ENCODE results near the gene ZDBF2.
"Not testable (repeated sequence)": the region's sequence is repeated elsewhere in the genome, so short reads cannot be mapped to it uniquely, and the experiment has no call there.

Gene ZDBF2

GRCh38 chr2:206336861-206337260 is 62.4 kb downstream of the ZDBF2 start:
- no peak for DNase-seq

GRCh38 chr2:206337956-206338355 is 63.5 kb downstream of the ZDBF2 start:
- no peak for DNase-seq

GRCh38 chr2:206341396-206341795 is 66.9 kb downstream of the ZDBF2 start:
- no peak for DNase-seq

GRCh38 chr2:206343144-206343543 is 68.7 kb downstream of the ZDBF2 start:
- no peak for DNase-seq

- DNase-seq: no peak
Observed at GRCh38 chr2:206343816-206344215, 69.4 kb downstream of the ZDBF2 start.

GRCh38 chr2:206345606-206346005 is 71.1 kb downstream of the ZDBF2 start:
- no peak for DNase-seq

- DNase-seq: no peak
Observed at GRCh38 chr2:206349375-206349774, 74.9 kb downstream of the ZDBF2 start.

- DNase-seq: no peak
Observed at GRCh38 chr2:206352571-206352970, 78.1 kb downstream of the ZDBF2 start.

GRCh38 chr2:206353685-206354084 is 79.2 kb downstream of the ZDBF2 start:
- DNase-seq: no peak

- no peak for DNase-seq
Observed at GRCh38 chr2:206354129-206354528, 79.7 kb downstream of the ZDBF2 start.

GRCh38 chr2:206356840-206357239 is 82.4 kb downstream of the ZDBF2 start:
- not testable (repeated sequence) for DNase-seq

- DNase-seq: not testable (repeated sequence)
Observed at GRCh38 chr2:206360840-206361239, 86.4 kb downstream of the ZDBF2 start.

GRCh38 chr2:206361407-206362045 is 87.1 kb downstream of the ZDBF2 start:
- no peak for DNase-seq
